ENCODE measurements around the gene ZNF536.

GRCh38 chr19:30358821-30359580 is 13.2 kb upstream of the ZNF536 start:
- TF ChIP-seq CTCF (IDR thresholded peaks at IDR 0.05; ENCODE audit: low read length) (no peak), EZH2 (optimal IDR thresholded peaks at IDR 0.05; ENCODE audit: low read depth, low read length) (no peak), EZH2phosphoT487 (IDR thresholded peaks at IDR 0.05; ENCODE audit: low read length) (no peak)
